Mononuclear cell (primary cell): ENCODE results near the gene RAB2B. TPM values are rescaled to one million over a fixed set of nuclear protein-coding genes. Genes with fewer than 3 reads are reported as not detected.

Experiments
- H3K27me3 ChIP-seq: 2 replicates; pipeline ENCODE4 v1.6.0; 2011; ENCODE audit warnings: low read length, control low read depth; ENCODE audit not compliant: insufficient read depth
- H3K4me1 ChIP-seq: 2 replicates; pipeline ENCODE4 v1.5.1; 2011; ENCODE audit warnings: mild to moderate bottlenecking, low read length, control low read depth; ENCODE audit not compliant: insufficient read depth
- H3K4me3 ChIP-seq: 2 replicates; pipeline ENCODE4 v1.5.1; 2011; ENCODE audit warnings: mild to moderate bottlenecking, low read length, moderate library complexity
- H3K9me3 ChIP-seq: 2 replicates; pipeline ENCODE4 v1.5.1; 2011; ENCODE audit warnings: low read depth, mild to moderate bottlenecking, control low read depth, low read length
- total RNA-seq: library from RNA; depleted of rRNA; stranded (reverse); fragments of >200 nt; gene quantifications from one replicate; pipeline ENCODE4 v1.2.3, GENCODE V29; 2012

Gene RAB2B
- 26.7 TPM for total RNA-seq

GRCh38 chr14:21476925-21477681, at the start of gene RAB2B, which contains the start of gene TOX4:
RAB2B (minus strand) TSS chr14:21476959; CDS start chr14:21476872, 87 bp downstream.
TOX4 (plus strand) TSS chr14:21477195; CDS start chr14:21477279, 84 bp downstream.
- Histone ChIP-seq H3K4me3 (peak within 1 kb of the TSS; percentile 94), H3K4me1 (peaks cover 13% of the 10 kb centered on the region)

GRCh38 chr14:21525962-21526671, 49.4 kb upstream of the RAB2B start, which contains the start of gene SALL2:
SALL2 (minus strand) TSS chr14:21526346; CDS start chr14:21526127, 219 bp downstream.
- peaks cover 13% of the 10 kb centered on the region for H3K4me1 ChIP-seq
- peak within 1 kb of the TSS; percentile 32 for H3K4me3 ChIP-seq
- H3K27me3 ChIP-seq = no peaks in the 10 kb centered on the region
- no peaks in the 10 kb centered on the region for H3K9me3 ChIP-seq

More at GRCh38 chr14:21476925-21477681, at the start of gene RAB2B, which contains the start of gene TOX4:
- H3K9me3 ChIP-seq = no peaks in the 10 kb centered on the region
- H3K27me3 ChIP-seq = no peaks in the 10 kb centered on the region

- H3K4me3 ChIP-seq = no peak overlapping the region
Measured at GRCh38 chr14:21525571-21525961, 48.8 kb upstream of the RAB2B start.

GRCh38 chr14:21524575-21525490, 48.1 kb upstream of the RAB2B start:
- Histone ChIP-seq H3K4me1 (peaks cover 13% of the 10 kb centered on the region), H3K27me3 (no peaks in the 10 kb centered on the region), H3K4me3 (no peak overlapping the region), H3K9me3 (no peaks in the 10 kb centered on the region)

More at GRCh38 chr14:21525571-21525961, 48.8 kb upstream of the RAB2B start:
- no peaks in the 10 kb centered on the region for H3K27me3 ChIP-seq
- H3K4me1 ChIP-seq = peaks cover 13% of the 10 kb centered on the region
- no peaks in the 10 kb centered on the region for H3K9me3 ChIP-seq

- H3K27me3 ChIP-seq = no peaks in the 10 kb centered on the region
- no peaks in the 10 kb centered on the region for H3K9me3 ChIP-seq
- peaks cover 13% of the 10 kb centered on the region for H3K4me1 ChIP-seq
- H3K4me3 ChIP-seq = no peak overlapping the region
Measured at GRCh38 chr14:21523203-21523602, 46.4 kb upstream of the RAB2B start.

- Histone ChIP-seq H3K4me1 (peaks cover 1% of the 10 kb centered on the region), H3K9me3 (no peaks in the 10 kb centered on the region), H3K4me3 (no peak overlapping the region), H3K27me3 (no peaks in the 10 kb centered on the region)
Measured at GRCh38 chr14:21521501-21521900, 44.7 kb upstream of the RAB2B start.

- Histone ChIP-seq H3K9me3 (no peaks in the 10 kb centered on the region), H3K4me1 (no peaks in the 10 kb centered on the region), H3K27me3 (no peaks in the 10 kb centered on the region), H3K4me3 (no peak overlapping the region)
Measured at GRCh38 chr14:21520767-21521166, 44.0 kb upstream of the RAB2B start.

GRCh38 chr14:21518725-21519124, 42.0 kb upstream of the RAB2B start:
- no peak overlapping the region for H3K4me3 ChIP-seq
- no peaks in the 10 kb centered on the region for H3K27me3 ChIP-seq
- no peaks in the 10 kb centered on the region for H3K4me1 ChIP-seq
- H3K9me3 ChIP-seq = no peaks in the 10 kb centered on the region

GRCh38 chr14:21514341-21514740, 37.6 kb upstream of the RAB2B start:
- Histone ChIP-seq H3K4me3 (no peak overlapping the region), H3K27me3 (no peaks in the 10 kb centered on the region), H3K9me3 (no peaks in the 10 kb centered on the region), H3K4me1 (peaks cover 20% of the 10 kb centered on the region)

GRCh38 chr14:21510735-21511657, 34.2 kb upstream of the RAB2B start, which contains the start of gene METTL3:
METTL3 (minus strand) TSS chr14:21511340; CDS start chr14:21511223, 117 bp downstream.
- no peaks in the 10 kb centered on the region for H3K9me3 ChIP-seq
- peaks cover 29% of the 10 kb centered on the region for H3K4me1 ChIP-seq
- no peaks in the 10 kb centered on the region for H3K27me3 ChIP-seq
- peak within 1 kb of the TSS; percentile 73 for H3K4me3 ChIP-seq

- Histone ChIP-seq H3K4me1 (peaks cover 29% of the 10 kb centered on the region), H3K27me3 (no peaks in the 10 kb centered on the region), H3K4me3 (no peak overlapping the region), H3K9me3 (no peaks in the 10 kb centered on the region)
Measured at GRCh38 chr14:21509432-21510143, 32.8 kb upstream of the RAB2B start.

- no peaks in the 10 kb centered on the region for H3K9me3 ChIP-seq
- no peak overlapping the region for H3K4me3 ChIP-seq
- no peaks in the 10 kb centered on the region for H3K27me3 ChIP-seq
- peaks cover 24% of the 10 kb centered on the region for H3K4me1 ChIP-seq
Measured at GRCh38 chr14:21506557-21506956, 29.8 kb upstream of the RAB2B start.

GRCh38 chr14:21505012-21505553, 28.3 kb upstream of the RAB2B start:
- Histone ChIP-seq H3K27me3 (no peaks in the 10 kb centered on the region), H3K4me1 (peaks cover 16% of the 10 kb centered on the region), H3K9me3 (no peaks in the 10 kb centered on the region), H3K4me3 (no peak overlapping the region)
